AG04449 (cell line): ENCODE measurements around the gene C20orf204.

Source experiments
- CTCF ChIA-PET: fragments of 350-600 bp; formaldehyde crosslinking; extraction: SDS; loops from one replicate; lab custom pipeline; 2021; ENCODE audit warnings: antibody characterized with exemption; lab: Yijun Ruan, JAX
- POLR2A ChIA-PET: fragments of 400-600, 350-600 bp; formaldehyde crosslinking; extraction: SDS; loops from one replicate; lab custom pipeline; 2020; ENCODE audit warnings: antibody characterized with exemption, inconsistent platforms; lab: Yijun Ruan, JAX
- DNase-seq: peaks from one replicate; pipeline ENCODE4 v3.0.0-alpha.2; 2010; ENCODE audit warnings: low read depth, low spot score
- H3K4me3 ChIP-seq: 2 replicates; pipeline ENCODE4 v1.5.1; 2011; ENCODE audit warnings: low read depth, mild to moderate bottlenecking, control low read depth, low read length
- CTCF ChIP-seq: IDR thresholded peaks from one replicate; pipeline ENCODE4 v1.5.1; 2011; ENCODE audit warnings: mild to moderate bottlenecking, moderate library complexity, low read length, control low read depth, inconsistent platforms; ENCODE audit not compliant: insufficient read depth; ENCODE audit errors: missing control alignments

The C20orf204 gene

GRCh38 chr20:64049060-64049877, 13.3 kb downstream of the C20orf204 start, which contains the start of gene SOX18:
TSS of gene SOX18 (minus strand) at chr20:64049639. CDS start at chr20:64049516, 123 bp downstream.
- POLR2A ChIA-PET = no interaction called here
- DNase-seq = no peak
- H3K4me3 ChIP-seq = no peak within 1 kb of the TSS

GRCh38 chr20:64049878-64050260, 13.9 kb downstream of the C20orf204 start:
- TF ChIP-seq CTCF = no peak
- DNase-seq = no peak
- no peak overlapping the region for H3K4me3 ChIP-seq
- CTCF ChIA-PET = interaction anchor here (0.9 to 1.4 kb wide), 2 partner anchors 9 to 72 kb away, joined by 3 read pairs; no protein-coding TSS in a partner anchor
- POLR2A ChIA-PET = interaction anchor here (0.5 kb wide), 1 partner anchor 93 kb away, joined by 3 read pairs; the partner anchor contains the start of gene UCKL1

More at GRCh38 chr20:64049060-64049877, 13.3 kb downstream of the C20orf204 start, which contains the start of gene SOX18:
- TF ChIP-seq CTCF = no peak
- CTCF ChIA-PET = interaction anchor here (1.4 kb wide), 1 partner anchor 72 kb away, joined by 3 read pairs; no protein-coding TSS in a partner anchor

GRCh38 chr20:64050261-64051032, 14.5 kb downstream of the C20orf204 start:
- no peak for DNase-seq
- ChIA-PET CTCF (interaction anchor here (0.8 to 1.4 kb wide), 3 partner anchors 9 to 71 kb away, joined by 3 read pairs; no protein-coding TSS in a partner anchor), POLR2A (interaction anchor here (0.5 kb wide), 1 partner anchor 94 kb away, joined by 3 read pairs; the partner anchor contains the start of gene UCKL1)
- no peak for TF ChIP-seq CTCF
- no peak overlapping the region for H3K4me3 ChIP-seq

GRCh38 chr20:64051033-64051452, 15.1 kb downstream of the C20orf204 start:
- H3K4me3 ChIP-seq = no peak overlapping the region
- DNase-seq = no peak
- CTCF ChIA-PET = interaction anchor here (0.8 to 0.9 kb wide), 2 partner anchors 8 to 69 kb away, joined by 3 read pairs; no protein-coding TSS in a partner anchor
- POLR2A ChIA-PET = no interaction called here
- no peak for TF ChIP-seq CTCF

GRCh38 chr20:64051561-64052325, 15.8 kb downstream of the C20orf204 start:
- ChIA-PET POLR2A (interaction anchor here (1.2 kb wide), 1 partner anchor 11 kb away, joined by 4 read pairs; the partner anchor contains the start of gene TCEA2), CTCF (interaction anchor here (0.8 to 3.1 kb wide), 2 partner anchors 12 to 68 kb away, joined by 3 to 24 read pairs; no protein-coding TSS in a partner anchor)

More at GRCh38 chr20:64051561-64052325, 15.8 kb downstream of the C20orf204 start:
- no peak for TF ChIP-seq CTCF
- H3K4me3 ChIP-seq = no peak overlapping the region
- no peak for DNase-seq
